DMS53 (cell line): ENCODE results near the gene TMEM14C.

Experiments used
- DNase-seq: peaks from one replicate; lab custom pipeline; 2025; lab: John Stamatoyannopoulos, UW

TMEM14C gene

DNA sequence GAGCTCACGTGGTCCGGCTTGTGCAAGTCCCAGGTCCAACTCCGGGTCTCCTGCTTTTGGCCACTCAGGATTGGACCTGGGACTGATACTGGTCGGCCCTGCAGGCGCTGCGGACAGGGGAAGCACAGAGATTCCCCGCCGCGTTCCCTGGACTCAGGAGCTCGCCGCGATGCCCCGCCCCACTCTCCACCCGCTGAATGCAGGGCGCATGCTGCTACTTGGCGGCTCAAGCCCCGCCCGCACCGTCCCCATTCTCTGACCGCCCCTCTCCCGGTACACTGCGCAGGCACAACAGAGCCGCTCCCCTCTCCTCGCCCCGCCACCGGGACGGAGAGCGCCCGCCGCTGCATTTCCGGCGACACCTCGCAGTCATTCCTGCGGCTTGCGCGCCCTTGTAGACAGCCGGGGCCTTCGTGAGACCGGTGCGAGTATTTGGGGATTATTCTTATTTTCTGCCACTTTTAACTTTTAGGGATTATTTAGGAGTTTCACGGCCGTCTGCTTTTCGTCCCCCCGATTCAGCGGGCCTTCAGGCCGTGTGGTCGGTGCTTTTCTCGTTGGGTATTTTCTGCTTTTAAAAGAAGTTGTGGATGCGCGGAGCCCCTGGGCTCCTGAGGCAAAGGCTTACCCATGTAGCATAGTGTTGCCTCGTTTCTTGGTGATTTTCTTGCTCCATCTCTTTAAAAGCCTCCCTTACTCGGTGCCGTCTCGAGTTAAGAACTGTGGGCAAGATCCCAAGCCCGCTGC, at the start of gene TMEM14C:
TSS of gene TMEM14C (plus strand) at position 251 of the 747 bp plus-strand sequence. CDS start 1,544 bp downstream, outside the sequence.
- peak; percentile 98 for DNase-seq

DNA sequence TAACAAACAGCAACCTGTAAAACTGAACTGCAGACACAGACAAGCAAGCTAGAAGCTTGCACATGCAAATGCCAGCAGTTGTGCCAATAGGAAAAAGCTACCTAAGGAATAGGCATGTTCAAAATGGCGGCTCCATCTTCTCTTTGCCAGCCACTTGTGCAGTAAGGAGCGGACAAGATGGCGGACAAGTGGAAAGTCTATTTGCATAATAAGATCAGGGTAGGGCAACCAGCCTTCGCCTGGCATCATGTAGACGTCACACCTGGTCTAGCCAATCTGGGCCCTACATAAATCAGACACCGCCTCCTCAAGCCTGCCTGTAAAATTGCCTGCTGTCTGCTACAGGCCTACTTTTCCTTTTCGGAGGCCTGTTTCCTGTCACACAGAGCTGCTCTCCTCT, 46.5 kb upstream of the TMEM14C start:
- no peak for DNase-seq

DNA sequence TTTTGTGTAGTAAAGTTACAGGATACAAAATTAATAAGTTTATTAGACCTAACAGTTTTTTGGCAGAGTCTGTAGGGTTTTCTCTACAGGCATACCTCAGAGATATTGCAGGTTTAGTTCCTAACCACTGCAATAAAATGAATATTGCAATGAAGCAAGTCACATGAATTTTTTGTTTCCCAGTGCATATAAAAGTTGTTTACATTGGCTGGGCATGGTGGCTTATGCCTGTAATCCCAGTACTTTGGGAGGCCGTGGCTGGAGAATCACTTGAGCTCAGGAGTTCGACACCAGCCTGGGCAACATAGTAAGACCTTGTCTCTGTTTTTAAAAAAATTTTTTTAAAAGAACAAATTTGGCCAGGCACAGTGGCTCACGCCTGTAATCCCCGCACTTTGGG, 44.4 kb upstream of the TMEM14C start:
- no peak for DNase-seq

DNA sequence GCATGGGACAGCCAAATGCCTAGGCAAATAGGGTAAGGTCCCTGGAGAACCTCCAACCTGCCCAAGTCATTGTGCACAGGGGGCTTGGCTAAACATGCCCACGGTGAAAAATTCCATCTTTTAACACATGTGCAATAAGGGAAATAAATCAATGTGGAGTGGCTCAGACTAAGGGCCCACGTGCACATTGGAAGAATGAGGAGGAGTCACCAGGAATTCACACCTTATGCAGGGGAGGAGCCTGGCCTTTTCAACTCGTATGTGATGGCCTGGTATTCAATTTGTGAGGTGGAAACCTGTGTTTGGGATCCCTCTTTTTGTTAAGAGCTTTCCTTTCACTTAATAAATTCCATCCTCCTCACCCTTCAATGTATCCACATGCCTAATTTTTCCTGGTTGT, 41.1 kb upstream of the TMEM14C start:
- DNase-seq: no peak

DNA sequence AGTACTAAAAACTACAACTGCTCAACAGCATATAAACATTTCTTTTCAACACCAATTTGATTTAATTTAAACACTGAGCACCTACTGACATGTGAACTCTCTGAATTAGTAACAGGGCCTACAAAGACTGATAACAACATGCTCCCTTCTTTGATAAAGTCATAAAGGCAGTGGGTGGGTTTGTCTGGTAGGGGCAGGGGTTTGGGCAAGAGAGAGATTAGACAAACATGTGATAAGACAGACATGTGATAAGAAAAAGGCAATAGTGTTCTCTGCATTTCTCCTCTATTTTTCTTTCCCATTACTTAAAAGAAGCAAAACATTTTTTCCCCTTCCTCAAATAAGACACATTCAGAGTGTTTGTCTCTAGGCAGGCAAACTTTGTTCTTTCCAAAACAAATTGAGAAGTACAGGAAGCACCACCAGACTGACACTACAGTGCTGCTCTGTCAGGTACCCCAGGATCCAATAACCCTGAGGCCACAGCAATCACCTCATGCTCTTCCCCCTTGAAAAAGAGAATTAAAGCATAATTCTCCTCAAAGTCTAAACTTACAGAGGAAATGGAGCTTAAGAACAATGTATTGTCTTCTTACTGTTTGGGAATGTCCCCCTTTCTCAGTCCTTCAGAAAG, 40.4 kb upstream of the TMEM14C start:
- no peak for DNase-seq

DNA sequence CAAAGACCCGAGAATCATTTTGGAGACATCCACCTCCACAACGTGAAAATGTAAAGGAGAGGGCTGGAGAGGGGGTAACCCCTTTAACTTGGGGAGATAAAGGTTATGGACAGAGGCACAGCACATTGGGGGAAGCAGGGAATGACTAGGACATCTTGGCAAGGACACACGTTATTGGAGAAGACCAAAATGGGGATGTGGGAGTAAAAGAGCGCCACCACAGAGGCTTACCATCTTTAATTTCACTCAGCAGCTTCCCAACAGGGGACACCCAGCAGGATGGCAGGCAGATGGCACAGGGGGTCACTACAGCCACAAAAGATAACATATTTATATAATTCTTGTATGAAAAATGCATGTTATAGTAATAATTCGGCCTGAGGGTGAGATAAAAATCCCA, 38.3 kb upstream of the TMEM14C start:
- DNase-seq: no peak

DNA sequence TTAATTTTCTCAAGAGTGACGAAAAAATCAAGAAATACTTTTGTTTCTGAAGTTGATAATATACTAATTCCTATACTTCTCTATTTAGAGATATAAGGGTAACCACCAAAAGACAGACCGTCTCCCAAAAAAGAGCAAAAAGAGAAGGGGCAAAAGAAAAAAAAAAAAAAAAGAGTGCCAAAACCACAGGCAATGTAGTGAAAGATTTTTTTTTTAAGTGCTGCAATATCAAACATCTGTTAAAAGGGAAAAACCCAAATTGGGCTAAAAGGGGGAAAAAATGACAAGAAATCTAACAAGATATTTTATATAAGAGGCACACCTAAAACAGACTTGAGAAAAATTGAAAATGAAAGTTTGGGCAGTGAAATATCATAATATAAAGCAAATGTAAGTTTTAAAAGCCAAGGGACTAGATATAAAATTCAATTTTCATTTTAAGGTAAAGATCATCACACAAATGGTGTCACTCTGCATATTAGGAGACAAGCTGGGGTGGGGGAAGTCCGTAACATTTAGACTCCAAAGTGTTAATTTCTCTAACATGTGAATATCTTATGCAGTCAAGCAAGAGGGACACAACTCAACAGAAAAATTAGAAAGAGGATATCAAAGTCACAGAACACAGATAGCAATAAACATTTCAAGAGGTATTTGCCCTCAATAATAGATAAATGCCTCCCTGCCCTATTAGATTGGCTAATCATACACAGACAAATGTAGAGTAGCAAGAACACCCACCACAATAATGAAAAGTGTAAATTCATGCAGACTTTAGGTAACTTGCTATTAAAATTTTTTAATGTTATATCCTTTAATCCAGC, 37.6 kb upstream of the TMEM14C start:
- DNase-seq: no peak

DNA sequence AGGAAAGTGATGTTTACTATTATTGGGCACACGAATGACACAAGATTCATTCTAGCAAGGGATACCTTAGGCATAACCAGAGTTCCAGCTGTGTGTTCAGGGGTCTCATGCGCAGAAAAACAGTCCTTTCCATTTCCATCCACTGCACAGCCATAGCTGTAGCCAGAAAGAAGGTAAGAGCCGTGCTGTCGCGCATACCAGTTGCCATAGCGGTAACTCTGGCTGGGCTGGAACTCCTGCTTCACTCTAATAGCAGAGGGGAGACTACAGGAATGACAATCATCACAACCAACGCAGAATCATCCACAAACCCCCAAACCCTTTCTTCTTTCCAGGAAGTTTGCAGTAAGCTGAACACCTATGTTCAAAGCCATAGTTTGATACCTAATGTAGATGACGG, 36.0 kb upstream of the TMEM14C start:
- DNase-seq: no peak

DNA sequence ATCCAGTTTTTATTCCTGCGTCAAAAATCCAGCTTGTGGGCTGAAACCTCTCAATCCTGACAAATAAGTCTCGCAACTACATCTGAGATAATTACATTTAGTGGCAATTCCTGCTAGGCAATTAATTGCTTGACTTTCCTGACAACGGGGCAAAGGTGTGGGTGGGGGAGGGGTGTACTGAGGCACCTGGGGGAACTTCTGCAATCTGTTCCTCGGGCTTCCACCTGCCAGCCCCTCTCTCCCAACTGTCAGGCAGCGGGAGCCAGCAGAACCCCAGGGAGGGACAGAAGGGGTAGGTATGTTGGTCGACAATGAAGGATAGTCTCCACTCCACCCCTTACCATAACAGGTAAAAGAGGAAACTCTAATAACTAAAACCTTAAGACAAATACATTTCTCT, 35.3 kb upstream of the TMEM14C start:
- DNase-seq: no peak

DNA sequence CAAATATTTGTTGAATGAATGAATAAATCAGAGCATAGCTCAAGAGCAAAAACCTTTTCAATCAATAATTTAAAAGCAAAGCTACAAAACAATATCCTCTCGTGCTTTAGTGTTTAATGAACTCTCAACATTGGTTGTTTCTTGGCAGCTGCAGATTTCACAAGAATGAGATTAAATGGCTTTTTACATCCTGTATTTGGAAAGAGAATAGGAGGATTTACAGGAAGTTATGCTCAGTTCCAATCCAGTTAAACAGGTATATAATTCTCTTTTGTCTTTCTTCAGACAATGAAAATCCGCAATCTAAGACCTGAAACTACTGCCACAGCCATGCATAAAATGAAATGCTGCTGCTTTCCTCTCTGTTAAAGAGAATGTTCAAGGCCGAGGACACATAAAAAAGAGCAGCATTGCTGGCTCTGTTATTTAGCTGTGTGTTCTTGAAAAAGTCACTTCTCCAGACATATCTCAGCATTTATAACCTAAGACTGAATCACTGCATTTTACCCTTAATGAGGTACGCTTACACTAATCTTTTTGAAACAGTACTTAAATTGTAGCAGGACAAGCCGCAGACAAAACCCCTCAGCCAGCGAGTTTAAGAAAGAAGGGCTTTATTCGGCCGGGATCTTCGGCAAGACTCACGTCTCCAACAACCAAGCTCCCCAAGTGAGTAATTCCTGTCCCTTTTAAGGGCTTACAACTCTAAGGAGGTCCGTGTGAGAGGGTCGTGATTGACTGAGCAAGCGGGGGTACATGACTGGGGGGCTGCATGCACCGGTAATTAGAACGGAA, 32.0 kb upstream of the TMEM14C start:
- peak; percentile 38 for DNase-seq

DNA sequence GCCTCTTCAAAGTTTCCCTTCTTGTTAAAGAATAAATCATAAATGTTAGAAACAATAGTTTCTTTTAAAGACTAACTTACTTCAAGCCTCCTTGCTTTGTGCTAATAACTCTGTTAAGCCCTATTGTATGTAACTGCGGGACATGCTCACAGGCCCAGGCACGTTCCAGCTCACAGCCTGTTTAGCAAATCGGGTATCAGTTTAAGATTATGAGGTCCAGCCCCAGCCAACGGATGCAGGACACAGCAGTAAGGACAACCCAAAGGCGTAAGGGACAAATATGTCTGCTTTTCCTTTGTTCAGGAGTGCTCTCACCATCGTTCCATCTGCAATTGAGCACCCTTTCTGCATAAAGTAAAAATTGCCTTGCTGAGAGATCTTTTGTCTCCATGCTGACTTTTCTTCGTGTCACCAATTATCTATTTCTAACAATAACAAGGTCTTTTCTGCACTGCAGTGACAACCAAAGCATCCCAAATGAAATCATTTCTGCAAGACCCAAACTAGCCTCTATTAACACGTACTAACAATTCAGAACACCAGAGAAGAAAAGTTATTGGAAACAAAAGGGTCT, 29.8 kb upstream of the TMEM14C start:
- no peak for DNase-seq

DNA sequence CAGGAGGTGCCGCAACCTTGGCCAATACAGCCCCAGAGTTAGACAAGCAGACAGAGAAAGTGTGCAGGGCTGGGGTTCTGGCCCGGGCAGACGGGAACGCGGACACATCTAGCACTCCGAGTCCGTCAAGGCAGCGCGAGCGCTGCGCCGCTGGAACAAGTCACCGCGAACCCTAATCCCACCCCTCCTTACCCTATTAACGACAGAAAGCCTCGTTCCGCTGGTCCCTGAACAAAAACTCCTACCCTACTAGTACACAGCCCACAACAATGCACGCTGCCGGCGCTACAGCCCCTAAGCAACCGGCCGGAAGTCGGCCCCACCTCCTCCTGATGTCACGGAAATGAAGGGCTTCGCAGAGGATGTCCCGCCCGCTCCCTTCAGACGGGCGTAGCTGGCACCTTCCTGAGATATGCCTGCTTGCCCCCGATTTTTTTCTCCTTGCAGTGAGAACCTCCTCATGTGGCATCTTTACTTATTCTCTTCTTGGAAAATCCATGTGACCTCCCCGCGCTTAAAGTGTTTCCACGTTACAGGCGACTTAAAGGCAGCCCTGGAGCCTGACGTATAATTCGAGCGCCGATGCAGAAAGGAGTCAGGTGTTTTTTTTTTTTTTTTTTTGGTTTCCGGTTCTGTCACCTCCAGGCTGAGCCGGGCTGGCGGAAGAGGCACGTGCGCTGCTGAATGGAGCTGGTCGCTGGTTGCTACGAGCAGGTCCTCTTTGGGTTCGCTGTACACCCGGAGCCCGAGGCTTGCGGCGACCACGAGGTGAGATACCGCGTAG, 28.4 kb upstream of the TMEM14C start, which contains the start of the genes C6orf52 and PAK1IP1:
TSS of gene C6orf52 (minus strand) at position 315 of the 784 bp plus-strand sequence. CDS start 7,066 bp downstream, outside the sequence.
TSS of gene PAK1IP1 (plus strand) at position 671 of the 784 bp plus-strand sequence. CDS start at position 685, 14 bp downstream.
- peak; percentile 97 for DNase-seq

DNA sequence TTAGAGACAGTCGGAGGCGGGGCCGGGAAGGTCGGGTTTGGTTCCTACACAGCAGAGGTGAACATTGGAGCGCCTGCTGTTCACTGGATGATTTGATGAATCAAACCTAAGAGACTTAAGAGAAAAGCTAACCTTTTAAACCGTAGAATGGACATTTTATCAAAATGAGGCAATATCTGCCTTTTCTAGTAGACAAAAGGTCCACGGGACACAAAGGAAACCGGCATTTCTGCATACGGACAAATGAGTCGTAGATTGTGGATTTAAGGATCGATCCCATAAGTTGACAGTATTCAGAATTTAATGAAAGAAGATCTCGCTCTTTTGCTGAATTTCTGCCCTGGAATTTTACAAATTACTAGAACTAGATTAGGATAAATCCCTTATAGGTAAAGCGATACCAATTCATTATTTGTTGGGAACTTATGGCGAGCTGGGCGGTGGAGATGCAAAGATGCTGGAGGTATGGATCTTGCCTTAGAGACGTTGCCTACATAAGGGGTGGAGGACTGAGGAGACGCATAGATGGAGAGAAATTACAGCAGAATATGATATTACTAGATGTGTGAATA, 27.7 kb upstream of the TMEM14C start:
- DNase-seq: peak; percentile 53

DNA sequence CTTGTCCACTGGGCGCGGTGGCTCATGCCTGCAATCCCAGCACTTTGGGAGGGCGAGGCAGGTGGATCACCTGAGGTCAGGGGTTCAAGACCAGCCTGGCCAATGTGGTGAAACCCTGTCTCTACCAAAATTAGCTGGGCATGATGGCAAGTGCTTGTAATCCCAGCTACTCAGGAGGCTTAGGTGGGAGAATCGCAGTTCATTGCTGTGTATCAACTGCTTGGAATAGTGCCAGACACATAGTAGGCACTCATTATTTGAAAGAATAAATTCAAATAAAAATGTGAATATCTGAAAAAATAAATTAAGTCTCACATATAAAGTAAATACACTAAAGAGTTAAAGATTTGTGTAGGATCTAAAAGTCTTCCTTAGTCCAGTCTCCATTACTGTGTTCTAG, 26.2 kb upstream of the TMEM14C start:
- DNase-seq: no peak

DNA sequence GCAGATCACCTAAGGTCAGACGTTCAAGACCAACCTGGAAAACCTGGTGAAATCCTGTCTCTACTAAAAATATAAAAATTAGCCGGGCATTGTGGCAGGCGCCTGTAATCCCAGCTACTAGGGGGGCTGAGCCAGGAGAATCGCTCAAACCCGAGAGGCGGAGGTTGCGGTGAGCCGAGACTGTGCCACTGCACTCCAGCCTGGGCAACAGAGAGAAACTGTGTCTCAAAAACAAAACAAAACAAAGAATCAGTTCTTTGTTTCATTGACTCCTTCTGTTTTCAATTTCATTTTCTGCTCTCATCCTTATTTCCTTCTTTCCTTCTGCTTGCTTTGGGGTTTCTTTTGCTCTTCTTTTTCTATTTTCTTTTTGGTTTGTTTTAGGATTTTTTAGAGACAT, 8.9 kb upstream of the TMEM14C start:
- DNase-seq: no peak

DNA sequence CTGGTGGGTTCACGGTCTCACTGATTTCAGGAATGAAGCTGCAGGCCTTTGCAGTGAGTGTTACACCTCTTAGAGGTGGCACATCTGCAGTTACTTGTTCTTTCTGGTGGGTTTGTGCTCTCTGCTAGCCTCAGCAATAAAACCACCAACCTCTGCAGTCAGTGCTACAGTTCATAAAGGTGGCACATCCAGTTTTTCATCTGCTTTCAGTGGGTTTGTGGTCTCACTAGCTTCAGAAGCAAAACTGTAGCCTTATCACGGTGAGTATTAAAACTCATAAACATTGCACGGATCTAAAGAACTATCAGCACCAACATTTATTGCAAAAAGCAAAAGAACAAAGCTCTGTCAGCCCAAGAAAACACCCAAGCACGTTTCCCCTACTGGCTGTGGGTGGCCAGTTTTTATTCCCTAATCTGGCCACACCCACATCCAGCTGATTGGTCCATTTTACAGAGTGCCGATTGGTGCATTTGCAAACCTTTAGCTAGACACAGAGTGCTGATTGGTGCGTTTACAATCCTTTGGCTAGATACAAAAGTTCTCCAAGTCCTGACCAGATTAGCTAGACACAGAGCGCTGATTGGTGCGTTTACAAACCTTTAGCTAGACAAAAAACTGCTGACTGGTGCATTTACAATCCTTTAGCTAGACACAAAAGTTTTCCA, 3.4 kb upstream of the TMEM14C start:
- peak; percentile 72 for DNase-seq

DNA sequence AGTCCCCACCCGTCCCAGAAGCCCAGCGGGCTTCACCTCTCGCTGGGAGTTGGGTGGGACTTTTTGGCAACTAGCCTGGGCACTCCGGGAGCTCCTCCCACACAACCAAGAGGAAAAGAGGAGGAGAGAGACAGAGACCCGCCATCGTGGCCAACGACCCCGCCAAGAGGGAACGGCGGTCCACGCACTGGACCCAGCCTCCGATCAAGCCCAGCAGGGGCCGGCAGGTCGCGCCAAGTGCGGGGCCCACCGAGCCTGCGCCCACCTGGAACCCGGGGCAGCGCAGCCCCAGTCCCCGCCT, 3.0 kb upstream of the TMEM14C start:
- DNase-seq: no peak

DNA sequence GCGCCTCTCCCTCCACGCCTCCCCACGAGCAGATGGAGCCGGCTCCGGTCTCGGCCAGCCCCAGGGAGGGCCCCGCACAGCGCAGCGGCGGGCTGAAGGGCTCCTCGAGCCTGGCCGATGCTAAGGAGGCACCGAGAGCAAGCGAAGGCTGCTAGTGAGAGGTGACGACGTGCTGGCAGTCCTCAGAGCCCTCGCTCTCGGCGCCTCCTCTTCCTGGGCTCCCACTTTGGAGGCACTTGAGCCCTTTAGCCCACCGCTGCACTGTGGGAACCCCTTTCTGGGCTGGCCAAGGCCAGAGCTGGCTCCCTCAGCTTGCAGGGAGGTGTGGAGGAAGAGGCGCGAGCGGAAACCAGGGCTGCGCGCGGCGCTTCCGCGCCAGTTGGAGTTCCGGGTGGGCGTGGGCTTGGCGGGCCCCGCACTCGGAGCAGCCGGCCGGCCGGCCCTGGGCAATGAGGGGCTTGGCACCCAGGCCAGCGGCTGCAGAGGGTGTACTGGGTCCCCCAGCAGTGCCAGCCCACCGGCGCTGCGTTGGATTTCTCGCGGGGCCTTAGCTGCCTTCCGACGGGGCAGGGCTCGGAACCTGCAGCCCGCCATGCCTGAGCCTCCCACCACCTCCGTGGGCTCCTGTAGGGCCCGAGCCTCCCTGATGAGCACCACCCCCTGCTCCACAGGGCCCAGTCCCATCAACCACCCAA, 2.5 kb upstream of the TMEM14C start:
- peak; percentile 75 for DNase-seq
